NB4 (cell line): ENCODE results near the gene MOSPD2.

ENCODE experiments used
- CTCF ChIP-seq: IDR thresholded peaks from one replicate; pipeline ENCODE4 v1.5.1; 2012; ENCODE audit warnings: low read depth, low read length
- MAX ChIP-seq: IDR thresholded peaks from 2 replicates; pipeline ENCODE4 v1.6.1; 2011; ENCODE audit warnings: low read depth, low read length
- MYC ChIP-seq: IDR thresholded peaks from 2 replicates; pipeline ENCODE4 v1.6.1; 2011; ENCODE audit warnings: low read depth, low read length
- POLR2A ChIP-seq: IDR thresholded peaks from 2 replicates; pipeline ENCODE4 v1.6.1; 2011; ENCODE audit warnings: mild to moderate bottlenecking; ENCODE audit not compliant: insufficient read length; ENCODE audit errors: extremely low read depth

DNA sequence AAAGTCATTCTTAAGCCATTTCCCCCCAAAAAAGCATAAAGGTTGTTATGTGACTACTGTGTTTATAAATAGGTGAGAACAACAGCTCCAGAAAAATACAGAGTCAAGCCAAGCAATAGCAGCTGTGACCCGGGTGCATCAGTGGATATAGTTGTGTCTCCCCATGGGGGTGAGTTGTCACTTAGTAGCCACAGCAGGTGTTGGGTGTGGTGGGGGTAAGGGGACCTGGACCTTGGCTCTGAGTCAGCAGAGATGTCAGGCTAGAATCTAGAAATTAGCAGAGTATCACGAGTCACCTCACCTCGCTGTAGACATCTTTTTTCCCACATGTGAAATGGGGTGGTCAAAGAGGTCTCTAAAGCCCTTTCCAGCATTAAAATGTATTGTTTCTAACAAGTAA, 42.4 kb downstream of the MOSPD2 start:
- TF ChIP-seq CTCF = no peak
- no peak for TF ChIP-seq POLR2A
- no peak for TF ChIP-seq MYC
- no peak for TF ChIP-seq MAX
